H54 (cell line): ENCODE results near the gene FSCN2.
"Not testable (repeated sequence)": the region's sequence is repeated elsewhere in the genome, so short reads cannot be mapped to it uniquely, and the experiment has no call there.

Source experiments
- DNase-seq: peaks from one replicate; pipeline ENCODE4 v3.0.0; 2011; ENCODE audit warnings: low spot score, mixed read lengths; ENCODE audit not compliant: insufficient read length
- FAIRE-seq: peaks from 3 replicates; lab custom pipeline; 2011; peaks lifted over from hg19 to GRCh38; lab: Jason Lieb, UNC
- POLR2A ChIP-seq: IDR thresholded peaks from 2 replicates; pipeline ENCODE4 v1.6.1; 2011; ENCODE audit warnings: low read depth, mild to moderate bottlenecking, low read length

The FSCN2 gene

DNA sequence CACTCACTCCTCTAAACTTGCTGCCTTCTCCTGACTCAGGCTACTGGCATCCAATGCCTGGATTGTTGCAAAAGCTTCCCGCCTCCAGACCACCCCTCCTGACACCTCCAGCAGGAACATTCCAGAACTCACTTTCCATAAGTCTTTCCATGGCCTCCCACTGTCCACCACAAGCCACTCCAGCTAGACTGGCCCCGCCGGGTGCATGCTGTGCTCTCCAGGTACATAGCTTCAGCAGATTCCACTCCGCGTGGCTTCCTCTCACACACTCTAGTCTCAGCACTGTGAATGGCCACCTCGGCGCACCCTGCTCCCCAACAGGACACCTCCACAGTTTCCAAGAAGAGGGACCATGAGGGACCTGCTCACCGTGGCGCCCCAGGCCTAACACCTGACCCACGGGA is 49.9 kb downstream of the FSCN2 start:
- TF ChIP-seq POLR2A, result no peak
- FAIRE-seq (no peak), DNase-seq (no peak)

DNA sequence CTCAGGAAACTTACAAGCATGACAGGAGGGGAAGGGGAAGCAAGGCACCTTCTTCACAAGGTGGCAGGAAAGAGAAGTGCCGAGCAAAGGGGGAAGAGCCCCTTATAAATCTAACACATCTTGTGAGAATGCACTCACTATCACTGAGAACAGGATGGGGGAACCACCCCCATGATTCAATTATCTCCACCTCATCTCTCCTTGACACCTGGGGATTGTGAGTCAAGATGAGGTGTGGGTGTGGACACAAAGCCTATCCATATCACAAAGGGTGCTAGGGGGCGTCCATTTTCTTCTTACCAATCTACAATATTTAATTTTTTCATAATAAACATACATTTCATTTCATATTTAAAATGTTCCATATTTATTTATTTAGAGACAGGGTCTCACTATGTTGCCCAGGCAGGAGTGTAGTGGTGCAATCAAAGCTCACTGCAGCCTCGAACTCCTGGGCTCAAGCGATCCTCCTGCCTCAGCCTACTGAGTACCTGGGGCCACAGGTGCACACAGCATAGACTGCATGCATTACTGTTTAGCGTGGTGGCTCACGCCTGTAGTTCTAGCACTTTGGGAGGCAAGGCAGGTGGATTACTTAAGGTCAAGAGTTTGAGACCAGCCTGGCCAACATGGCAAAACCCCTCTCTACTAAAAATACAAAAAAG is 50.5 kb downstream of the FSCN2 start:
- TF ChIP-seq POLR2A, result no peak
- DNase-seq (no peak), FAIRE-seq (no peak)

DNA sequence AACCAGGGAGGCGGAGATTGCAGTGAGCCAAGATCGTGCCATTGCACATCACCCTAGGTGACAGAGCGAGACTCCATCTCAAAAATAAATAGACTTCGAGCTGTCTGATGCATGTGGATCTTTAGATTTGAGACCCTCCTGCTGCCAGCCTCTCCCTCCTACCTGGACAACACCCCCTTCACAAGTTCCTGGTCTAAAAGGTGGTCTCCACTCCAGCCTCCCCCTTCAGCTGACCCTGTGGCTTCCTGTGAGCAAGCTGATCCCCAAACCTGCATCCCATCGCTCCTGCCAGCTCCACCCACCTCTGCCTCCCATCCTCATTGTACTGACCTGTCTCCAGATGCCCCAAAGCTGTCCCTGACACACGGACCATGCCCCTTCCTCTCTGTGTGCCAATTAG is 51.1 kb downstream of the FSCN2 start:
- DNase-seq (no peak), FAIRE-seq (no peak)

DNA sequence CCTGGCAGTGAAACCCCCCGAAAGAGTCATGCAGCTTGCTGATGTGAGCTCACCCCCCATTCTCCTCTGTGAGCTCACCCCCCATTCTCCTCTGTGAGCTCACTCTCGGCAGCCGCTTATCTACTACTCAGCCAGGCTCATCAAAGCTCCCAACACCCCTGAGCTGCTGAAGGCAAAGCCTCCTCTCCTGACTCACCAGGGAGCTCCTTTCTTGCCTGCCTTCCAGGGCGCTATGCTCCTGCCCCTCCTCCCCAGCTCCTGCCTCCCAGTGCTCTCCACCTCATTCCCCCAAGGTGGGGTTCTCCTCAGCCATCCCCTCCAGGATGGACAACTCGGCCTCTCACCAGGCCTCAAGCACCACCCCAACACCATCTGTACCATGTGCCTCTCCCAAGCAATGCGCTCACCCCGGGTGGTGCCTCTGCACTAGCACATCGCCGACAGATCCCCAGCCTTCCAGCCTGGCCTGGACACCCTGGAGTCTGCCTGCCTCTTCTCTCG is 51.7 kb downstream of the FSCN2 start:
- DNase-seq (peak; percentile 82), FAIRE-seq (no peak)
- TF ChIP-seq POLR2A, result no peak

More for the DNA sequence above, 51.1 kb downstream of the FSCN2 start:
- TF ChIP-seq POLR2A, result no peak

DNA sequence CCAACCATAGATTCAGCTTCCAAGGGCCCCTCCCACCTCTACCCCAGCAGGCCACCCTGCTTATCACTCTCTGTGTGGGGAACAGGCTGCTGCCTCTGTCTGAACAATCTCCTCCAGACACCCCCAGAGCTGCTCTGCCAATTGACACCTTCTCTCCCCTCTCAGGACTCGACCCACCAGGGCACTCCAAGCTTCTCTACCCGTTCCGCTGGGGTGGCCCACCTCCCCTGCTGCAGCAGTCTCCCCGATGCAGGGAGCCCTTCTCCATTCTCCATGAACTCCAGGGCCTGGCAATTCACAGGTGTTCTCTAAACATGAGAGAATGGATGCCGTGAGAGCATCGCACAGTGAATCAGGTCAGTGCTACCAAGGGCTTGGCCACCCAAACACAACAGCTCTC is 52.3 kb downstream of the FSCN2 start:
- TF ChIP-seq POLR2A, result no peak
- FAIRE-seq (no peak), DNase-seq (no peak)

DNA sequence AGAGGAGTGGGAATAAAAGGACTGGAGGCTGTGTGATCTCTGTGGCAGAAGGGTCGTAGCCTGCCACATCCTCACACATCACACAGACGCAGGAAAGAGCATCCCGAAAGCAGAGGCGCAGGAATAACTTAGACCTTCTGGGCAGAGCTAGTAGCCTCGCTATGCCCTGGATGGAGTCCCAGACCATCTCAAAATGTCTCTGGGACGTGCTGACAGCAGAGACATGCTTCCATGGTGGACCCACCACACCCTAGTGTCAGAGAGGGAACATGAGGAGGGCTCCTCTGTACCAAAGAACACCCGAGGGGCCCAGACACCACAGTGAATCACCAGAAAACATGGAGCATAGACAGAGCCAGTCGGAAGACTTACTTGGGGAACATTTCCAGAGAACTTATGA is 53.6 kb downstream of the FSCN2 start:
- TF ChIP-seq POLR2A, result no peak
- no peak for DNase-seq
- no peak for FAIRE-seq

DNA sequence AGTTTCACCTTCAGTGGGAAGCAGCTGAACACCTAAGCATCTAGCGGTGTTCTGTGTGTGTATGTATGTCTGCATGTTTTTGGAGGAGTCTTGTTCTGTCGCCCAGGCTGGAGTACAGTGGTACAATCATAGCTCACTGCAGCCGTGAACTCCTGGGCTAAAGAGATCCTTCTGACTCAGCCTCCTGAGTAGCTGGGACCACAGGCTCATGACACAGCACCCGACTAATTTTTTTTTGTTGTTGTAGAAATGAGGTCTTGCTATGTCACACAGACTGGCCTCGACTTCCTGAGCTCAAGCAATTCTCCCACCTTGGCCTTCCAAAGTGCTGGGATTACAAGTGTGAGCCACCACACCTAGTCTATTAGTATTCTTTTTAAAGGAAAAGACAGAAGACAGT is 54.2 kb downstream of the FSCN2 start:
- FAIRE-seq, result no peak
- TF ChIP-seq POLR2A, result no peak

DNA sequence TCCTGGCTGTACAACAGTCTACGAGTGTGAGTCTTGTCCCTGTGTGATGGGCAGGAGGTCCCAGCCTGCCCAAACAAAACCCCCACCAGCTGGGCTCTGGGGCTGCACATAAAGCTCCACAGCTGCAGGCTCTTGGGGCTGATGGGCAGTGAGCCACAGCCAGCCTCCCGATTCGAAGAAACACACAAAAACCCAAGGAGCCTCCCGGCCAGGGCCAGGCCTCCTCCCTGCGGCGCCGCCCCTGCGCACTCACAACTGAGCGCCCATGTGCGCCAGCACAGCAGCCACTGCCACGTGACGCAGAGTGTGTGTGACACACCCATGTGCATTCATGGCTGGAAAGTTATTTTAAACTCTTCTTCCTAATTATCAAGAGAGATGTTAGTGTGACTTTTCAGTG is 54.6 kb downstream of the FSCN2 start:
- no peak for DNase-seq
- TF ChIP-seq POLR2A, result no peak
- no peak for FAIRE-seq

More for the DNA sequence above, 54.2 kb downstream of the FSCN2 start:
- DNase-seq, result no peak

DNA sequence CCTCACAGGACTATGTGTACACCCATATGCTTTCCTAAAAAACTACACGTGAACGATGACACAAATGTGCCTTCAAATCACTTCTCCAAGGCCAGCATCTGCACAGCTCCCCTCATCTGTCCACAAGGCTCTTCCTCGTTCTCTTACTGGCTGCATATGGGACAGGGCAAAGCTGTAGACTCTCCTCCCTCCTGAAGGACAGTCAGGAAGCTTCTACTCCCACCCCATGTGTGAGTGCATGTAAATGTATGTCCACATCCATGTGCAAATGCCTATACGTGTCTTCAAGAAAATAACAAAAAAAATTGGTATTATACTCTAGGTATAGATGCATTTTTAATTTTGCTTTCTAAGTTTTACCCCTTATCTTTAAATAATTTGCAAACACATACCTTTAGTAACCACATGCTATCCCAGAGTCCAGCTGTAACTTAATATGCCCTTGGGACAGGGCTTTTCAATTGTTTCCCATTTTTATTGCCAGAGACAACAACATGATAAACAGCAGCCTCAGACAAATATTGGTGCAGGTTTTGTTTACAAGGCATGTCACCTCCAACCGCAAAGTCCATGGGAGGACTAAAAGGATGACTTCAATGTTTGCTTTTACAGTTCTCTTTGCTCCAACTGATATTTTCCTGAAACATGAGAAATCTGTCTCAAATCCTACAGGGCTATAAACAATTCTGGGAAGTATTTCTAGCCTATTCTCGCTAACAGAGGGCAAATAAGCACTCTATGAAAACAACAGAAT is 55.6 kb downstream of the FSCN2 start:
- FAIRE-seq, result no peak
- TF ChIP-seq POLR2A, result no peak
- no peak for DNase-seq

DNA sequence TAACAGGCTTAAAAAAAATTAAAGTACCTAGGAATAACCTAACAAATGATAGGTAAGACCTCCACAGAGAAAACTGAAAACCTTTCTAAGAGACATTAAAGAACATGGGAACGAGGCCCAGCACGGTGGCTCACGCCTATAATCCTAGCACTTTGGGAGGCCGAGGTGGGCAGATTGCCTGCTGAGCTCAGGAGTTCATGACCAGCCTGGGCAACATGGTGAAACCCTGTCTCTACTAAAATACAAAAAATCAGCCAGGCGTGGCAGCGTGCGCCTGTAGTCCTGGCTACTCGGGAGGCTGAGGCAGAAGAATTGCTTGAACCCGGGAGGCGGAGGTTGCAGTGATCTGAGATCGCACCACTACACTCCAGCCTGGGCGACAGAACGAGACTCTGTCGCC is 56.6 kb downstream of the FSCN2 start:
- FAIRE-seq, DNase-seq: not testable (repeated sequence)

DNA sequence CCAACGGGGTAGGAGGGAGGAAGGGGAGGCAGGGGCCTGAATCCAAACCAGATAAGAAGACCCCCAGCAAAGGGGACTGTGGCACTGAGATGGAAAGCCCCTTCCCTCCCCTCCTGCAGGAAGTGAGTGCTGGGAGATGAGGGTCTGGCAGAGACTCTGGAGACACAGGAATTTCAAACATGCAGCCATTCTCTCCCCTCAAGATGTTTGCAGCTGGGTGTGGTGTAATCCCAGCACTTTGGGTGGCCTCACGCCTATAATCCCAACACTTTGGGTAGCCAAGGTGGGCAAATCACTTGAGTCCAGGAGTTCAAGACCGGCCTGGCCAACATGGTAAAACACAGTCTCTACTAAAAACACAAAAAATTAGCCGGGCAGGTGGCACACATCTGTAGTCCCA is 57.9 kb downstream of the FSCN2 start:
- FAIRE-seq (no peak), DNase-seq (no peak)
- no peak for TF ChIP-seq POLR2A
